GM12892 (cell line): Measurements from ENCODE around the gene TTK.

ENCODE experiments used
- POLR2A ChIP-seq: IDR thresholded peaks from 2 replicates; pipeline ENCODE4 v1.6.1; 2011; ENCODE audit warnings: low read depth, low read length, control low read depth
- POLR2AphosphoS5 ChIP-seq: IDR thresholded peaks from 2 replicates; pipeline ENCODE4 v1.6.1; 2011; ENCODE audit warnings: low read depth, low read length, control low read depth

DNA sequence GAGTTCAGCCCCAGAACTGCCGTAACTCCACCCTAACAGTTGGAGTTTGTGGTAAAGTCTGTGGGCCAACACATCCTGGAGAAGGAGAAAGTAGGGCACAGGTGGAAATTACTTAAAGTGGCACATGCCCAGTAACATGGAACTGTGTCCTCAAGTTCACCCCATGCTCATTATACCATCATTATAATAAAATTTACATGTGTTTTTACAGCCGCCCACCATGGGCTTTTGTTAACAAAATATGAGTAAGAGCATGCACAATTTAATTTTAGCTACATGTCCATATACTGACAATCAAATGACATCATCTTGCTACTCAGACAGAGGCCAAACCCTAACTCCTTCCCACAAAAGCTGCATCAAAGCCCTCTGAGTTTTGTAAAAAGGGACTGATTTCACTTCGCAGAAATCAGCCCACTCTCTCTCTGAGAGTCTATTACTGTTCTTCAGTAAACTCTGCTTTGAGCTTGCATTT is 39.8 kb upstream of the TTK start:
- TF ChIP-seq POLR2A (no peak), POLR2AphosphoS5 (no peak)
